Measurements from ENCODE around the gene KRTAP5-4.
"Not testable (repeated sequence)": the region's sequence is repeated elsewhere in the genome, so short reads cannot be mapped to it uniquely, and the experiment has no call there.

KRTAP5-4 gene, protein sequence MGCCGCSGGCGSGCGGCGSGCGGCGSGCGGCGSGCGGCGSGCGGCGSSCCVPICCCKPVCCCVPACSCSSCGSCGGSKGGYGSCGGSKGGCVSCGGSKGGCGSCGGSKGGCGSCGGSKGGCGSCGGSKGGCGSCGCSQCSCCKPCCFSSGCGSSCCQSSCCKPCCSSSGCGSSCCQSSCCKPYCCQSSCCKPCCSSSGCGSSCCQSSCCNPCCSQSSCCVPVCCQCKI

DNA sequence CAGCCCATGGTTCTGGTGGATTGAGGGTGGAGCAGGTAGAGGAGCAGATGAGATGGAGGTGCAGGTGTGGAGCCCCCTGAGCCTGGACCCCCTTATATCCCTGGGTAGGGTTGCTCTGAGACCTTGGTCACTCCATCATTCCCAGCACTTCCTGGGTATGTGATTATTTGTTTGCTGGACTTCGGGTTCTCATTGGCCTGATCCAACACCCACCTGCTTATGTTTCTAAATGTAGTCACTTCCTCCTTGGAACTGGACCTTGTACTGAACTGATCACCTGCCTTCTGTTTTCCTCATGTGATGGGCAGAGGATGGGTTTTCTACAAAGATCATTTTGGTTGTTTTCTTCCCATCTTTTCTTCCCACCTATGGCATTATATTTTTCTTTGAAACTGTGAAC lies at the start of gene KRTAP5-4:
Gene KRTAP5-4, minus strand, starts transcription at position 53 of the 400 bp plus-strand sequence. Its CDS starts 45 bp downstream, at position 8.
- Histone ChIP-seq H3K4me1 (ENCODE audit: low read length) (no peaks in the 10 kb centered on the region), H3K4me2 (ENCODE audit: low read depth, low read length) (no peak within 1 kb of the TSS), H3K27ac (ENCODE audit: low read length) (no peak within 1 kb of the TSS), H3K9me3 (replicated peaks; ENCODE audit: insufficient read depth, low read length) (no peaks in the 10 kb centered on the region), H3K4me3 (ENCODE audit: low read length) (no peak within 1 kb of the TSS), H3K27me3 (replicated peaks; ENCODE audit: insufficient read depth, low read length) (peaks cover 96% of the 10 kb centered on the region), H3K36me3 (replicated peaks; ENCODE audit: insufficient read depth, low read length) (no peaks in the 10 kb centered on the region), H2AFZ (ENCODE audit: low read length) (no peak within 1 kb of the TSS), H3F3A (ENCODE audit: insufficient read depth, low read length) (no peaks in the 10 kb centered on the region), H3K9ac (ENCODE audit: low read length) (no peak within 1 kb of the TSS), H4K20me1 (ENCODE audit: insufficient read depth, low read length) (no peaks in the 10 kb centered on the region), H3K9me2 (replicated peaks; ENCODE audit: insufficient read depth, low read length) (no peaks in the 10 kb centered on the region), H3K79me2 (ENCODE audit: low read length) (no peaks in the 10 kb centered on the region)
- no peak for DNase-seq
- no peak for TF ChIP-seq EZH2 (optimal IDR thresholded peaks at IDR 0.05; ENCODE audit: low read depth, low read length)
- TF ChIP-seq, protein P1, sequence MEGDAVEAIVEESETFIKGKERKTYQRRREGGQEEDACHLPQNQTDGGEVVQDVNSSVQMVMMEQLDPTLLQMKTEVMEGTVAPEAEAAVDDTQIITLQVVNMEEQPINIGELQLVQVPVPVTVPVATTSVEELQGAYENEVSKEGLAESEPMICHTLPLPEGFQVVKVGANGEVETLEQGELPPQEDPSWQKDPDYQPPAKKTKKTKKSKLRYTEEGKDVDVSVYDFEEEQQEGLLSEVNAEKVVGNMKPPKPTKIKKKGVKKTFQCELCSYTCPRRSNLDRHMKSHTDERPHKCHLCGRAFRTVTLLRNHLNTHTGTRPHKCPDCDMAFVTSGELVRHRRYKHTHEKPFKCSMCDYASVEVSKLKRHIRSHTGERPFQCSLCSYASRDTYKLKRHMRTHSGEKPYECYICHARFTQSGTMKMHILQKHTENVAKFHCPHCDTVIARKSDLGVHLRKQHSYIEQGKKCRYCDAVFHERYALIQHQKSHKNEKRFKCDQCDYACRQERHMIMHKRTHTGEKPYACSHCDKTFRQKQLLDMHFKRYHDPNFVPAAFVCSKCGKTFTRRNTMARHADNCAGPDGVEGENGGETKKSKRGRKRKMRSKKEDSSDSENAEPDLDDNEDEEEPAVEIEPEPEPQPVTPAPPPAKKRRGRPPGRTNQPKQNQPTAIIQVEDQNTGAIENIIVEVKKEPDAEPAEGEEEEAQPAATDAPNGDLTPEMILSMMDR (IDR thresholded peaks at IDR 0.05; ENCODE audit: low read length) = no peak
- no peak for TF ChIP-seq EZH2phosphoT487 (IDR thresholded peaks at IDR 0.05; ENCODE audit: low read length)

DNA sequence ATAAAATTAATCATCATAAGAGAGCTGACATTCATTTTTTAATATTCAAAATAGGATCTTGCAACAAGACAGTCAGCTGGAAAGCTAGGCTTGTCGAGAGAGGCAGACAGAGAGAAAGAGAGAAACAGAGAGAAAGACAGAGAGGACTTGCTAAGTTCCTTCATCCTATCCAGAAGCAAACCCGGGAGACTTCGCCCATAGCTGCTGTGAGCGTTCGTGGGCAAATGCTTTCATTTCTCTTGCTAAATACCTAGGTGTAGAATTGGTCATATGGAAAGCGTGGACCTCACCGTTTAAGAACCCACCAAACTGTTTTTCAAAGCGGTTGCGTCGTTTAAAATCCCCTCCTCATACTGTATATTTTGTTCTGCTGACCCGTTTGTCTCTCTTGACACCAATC lies 49.7 kb upstream of the KRTAP5-4 start:
- Histone ChIP-seq H3K9me3 (replicated peaks; ENCODE audit: insufficient read depth, low read length) (no peaks in the 10 kb centered on the region), H3K4me2 (ENCODE audit: low read depth, low read length) (no peak overlapping the region), H3K9ac (ENCODE audit: low read length) (no peak overlapping the region), H3K9me2 (replicated peaks; ENCODE audit: insufficient read depth, low read length) (no peaks in the 10 kb centered on the region), H3F3A (ENCODE audit: insufficient read depth, low read length) (no peaks in the 10 kb centered on the region), H2AFZ (ENCODE audit: low read length) (no peak overlapping the region), H3K27me3 (replicated peaks; ENCODE audit: insufficient read depth, low read length) (peaks cover 96% of the 10 kb centered on the region), H3K4me3 (ENCODE audit: low read length) (no peak overlapping the region), H3K4me1 (ENCODE audit: low read length) (no peaks in the 10 kb centered on the region), H3K79me2 (ENCODE audit: low read length) (no peaks in the 10 kb centered on the region), H3K36me3 (replicated peaks; ENCODE audit: insufficient read depth, low read length) (no peaks in the 10 kb centered on the region), H3K27ac (ENCODE audit: low read length) (no peak overlapping the region), H4K20me1 (ENCODE audit: insufficient read depth, low read length) (no peaks in the 10 kb centered on the region; the same call in 1 of the 2 replicates)
- DNase-seq = no peak
- TF ChIP-seq EZH2phosphoT487 (IDR thresholded peaks at IDR 0.05; ENCODE audit: low read length) = no peak
- TF ChIP-seq, protein P1 (IDR thresholded peaks at IDR 0.05; ENCODE audit: low read length) = no peak
- no peak for TF ChIP-seq EZH2 (optimal IDR thresholded peaks at IDR 0.05; ENCODE audit: low read depth, low read length)

DNA sequence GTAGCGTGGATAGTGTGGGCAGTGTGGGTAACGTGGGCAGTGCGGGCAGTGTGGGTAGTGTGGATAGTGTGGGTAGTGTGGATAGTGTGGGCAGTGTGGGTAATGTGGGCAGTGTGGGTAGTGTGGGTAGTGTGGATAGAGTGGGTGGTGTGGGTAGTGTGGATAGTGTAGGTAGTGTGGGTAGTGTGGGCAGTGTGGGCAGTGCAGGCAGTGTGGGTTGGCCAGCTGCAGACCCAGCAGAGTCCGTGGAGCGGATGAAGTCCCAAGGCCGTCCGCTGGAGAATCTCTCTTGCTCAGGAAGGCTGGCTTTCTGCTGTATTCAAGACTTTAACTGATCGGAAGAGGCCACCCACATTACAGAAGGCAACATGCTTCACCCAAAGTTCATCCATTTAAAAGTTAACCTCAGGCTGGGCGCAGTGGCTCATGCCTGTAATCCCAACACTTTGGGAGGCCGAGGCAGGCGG lies 49.0 kb upstream of the KRTAP5-4 start:
- Histone ChIP-seq H3K27me3 (replicated peaks; ENCODE audit: insufficient read depth, low read length) (peaks cover 89% of the 10 kb centered on the region), H3K9me2 (replicated peaks; ENCODE audit: insufficient read depth, low read length) (no peaks in the 10 kb centered on the region), H3K27ac (ENCODE audit: low read length) (no peak overlapping the region), H4K20me1 (ENCODE audit: insufficient read depth, low read length) (no peaks in the 10 kb centered on the region), H3K79me2 (ENCODE audit: low read length) (no peaks in the 10 kb centered on the region), H2AFZ (ENCODE audit: low read length) (no peak overlapping the region), H3K36me3 (replicated peaks; ENCODE audit: insufficient read depth, low read length) (no peaks in the 10 kb centered on the region), H3K9ac (ENCODE audit: low read length) (no peak overlapping the region), H3F3A (ENCODE audit: insufficient read depth, low read length) (no peaks in the 10 kb centered on the region), H3K4me2 (ENCODE audit: low read depth, low read length) (no peak overlapping the region), H3K9me3 (replicated peaks; ENCODE audit: insufficient read depth, low read length) (no peaks in the 10 kb centered on the region), H3K4me1 (ENCODE audit: low read length) (no peaks in the 10 kb centered on the region), H3K4me3 (ENCODE audit: low read length) (no peak overlapping the region)
- DNase-seq = no peak
- no peak for TF ChIP-seq EZH2 (optimal IDR thresholded peaks at IDR 0.05; ENCODE audit: low read depth, low read length)
- no peak for TF ChIP-seq EZH2phosphoT487 (IDR thresholded peaks at IDR 0.05; ENCODE audit: low read length)
- TF ChIP-seq, protein P1 (IDR thresholded peaks at IDR 0.05; ENCODE audit: low read length) = no peak

DNA sequence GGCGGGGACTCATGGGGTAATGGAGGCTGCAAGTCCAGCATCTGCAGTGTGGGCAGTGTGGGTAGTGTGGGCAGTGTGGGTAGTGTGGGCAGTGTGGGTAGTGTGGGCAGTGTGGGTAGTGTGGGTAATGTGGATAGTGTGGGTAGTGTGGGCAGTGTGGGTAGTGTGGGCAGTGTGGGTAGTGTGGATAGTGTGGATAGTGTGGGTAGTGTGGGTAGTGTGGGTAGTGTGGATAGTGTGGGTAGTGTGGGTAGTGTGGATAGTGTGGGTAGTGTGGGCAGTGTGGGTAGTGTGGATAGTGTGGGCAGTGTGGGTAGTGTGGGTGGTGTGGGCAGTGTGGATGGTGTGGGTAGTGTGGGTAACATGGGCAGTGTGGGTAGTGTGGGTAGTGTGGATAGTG lies 48.5 kb upstream of the KRTAP5-4 start:
- not testable (repeated sequence) for H3K4me2 ChIP-seq (ENCODE audit: low read depth, low read length); H3K4me3 ChIP-seq (ENCODE audit: low read length); H3K9ac ChIP-seq (ENCODE audit: low read length); DNase-seq; H2AFZ ChIP-seq (ENCODE audit: low read length); H3K79me2 ChIP-seq (ENCODE audit: low read length); H3K9me2 ChIP-seq (replicated peaks; ENCODE audit: insufficient read depth, low read length); H3K36me3 ChIP-seq (replicated peaks; ENCODE audit: insufficient read depth, low read length); H3F3A ChIP-seq (ENCODE audit: insufficient read depth, low read length); H3K4me1 ChIP-seq (ENCODE audit: low read length); H4K20me1 ChIP-seq (ENCODE audit: insufficient read depth, low read length); H3K27ac ChIP-seq (ENCODE audit: low read length); H3K9me3 ChIP-seq (replicated peaks; ENCODE audit: insufficient read depth, low read length)
- H3K27me3 ChIP-seq (replicated peaks; ENCODE audit: insufficient read depth, low read length) = peaks cover 84% of the 10 kb centered on the region
